GM19328 (cell line): ENCODE measurements around the gene MYH16.
"Not testable (repeated sequence)": the region's sequence is repeated elsewhere in the genome, so short reads cannot be mapped to it uniquely, and the experiment has no call there.

ENCODE experiments used
- ATAC-seq: cut with Tn5 transposase; IDR thresholded peaks from one replicate; pipeline ENCODE4 v1.9.1; 2021; ENCODE audit warnings: mild to moderate bottlenecking, moderate library complexity; ENCODE audit not compliant: unreplicated experiment

The MYH16 gene

DNA sequence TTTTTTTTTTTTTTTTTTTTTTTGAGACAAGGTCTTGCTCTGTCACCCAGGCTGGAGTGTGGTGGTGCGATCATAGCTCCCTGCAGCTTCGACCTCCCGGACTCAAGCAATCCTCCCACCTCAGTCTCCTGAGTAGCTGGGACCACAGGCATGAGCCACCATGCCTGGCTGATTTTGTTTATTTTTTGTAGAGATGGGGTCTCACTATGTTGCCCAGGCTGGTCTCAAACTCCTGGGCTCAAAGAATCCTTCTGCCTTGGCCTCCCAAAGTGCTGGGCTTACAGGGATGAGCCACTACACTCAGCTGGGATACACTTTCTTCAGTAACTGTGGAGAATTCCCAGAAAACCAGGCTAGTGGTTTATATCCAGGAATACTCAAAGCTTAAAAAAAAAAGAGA, 78.0 kb downstream of the MYH16 start:
- not testable (repeated sequence) for ATAC-seq

DNA sequence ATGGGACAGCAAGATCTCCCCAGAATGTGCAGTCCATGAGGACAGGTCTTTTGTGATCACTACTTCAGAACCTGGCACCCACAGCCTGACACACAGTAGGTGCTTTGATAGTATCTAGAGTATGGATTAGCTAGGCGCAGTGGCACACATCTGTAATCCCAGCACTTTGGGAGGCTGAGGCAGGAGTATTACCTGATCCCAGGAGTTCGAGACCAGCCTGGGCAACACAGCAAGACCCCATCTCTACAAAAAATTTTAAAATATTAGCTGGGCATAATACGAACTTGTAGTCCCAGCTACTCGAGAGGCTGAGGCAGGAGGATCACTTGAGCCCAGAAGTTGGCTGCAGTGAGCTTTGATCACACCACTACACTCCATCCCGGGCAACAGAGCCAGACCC, 79.6 kb downstream of the MYH16 start:
- no peak for ATAC-seq

DNA sequence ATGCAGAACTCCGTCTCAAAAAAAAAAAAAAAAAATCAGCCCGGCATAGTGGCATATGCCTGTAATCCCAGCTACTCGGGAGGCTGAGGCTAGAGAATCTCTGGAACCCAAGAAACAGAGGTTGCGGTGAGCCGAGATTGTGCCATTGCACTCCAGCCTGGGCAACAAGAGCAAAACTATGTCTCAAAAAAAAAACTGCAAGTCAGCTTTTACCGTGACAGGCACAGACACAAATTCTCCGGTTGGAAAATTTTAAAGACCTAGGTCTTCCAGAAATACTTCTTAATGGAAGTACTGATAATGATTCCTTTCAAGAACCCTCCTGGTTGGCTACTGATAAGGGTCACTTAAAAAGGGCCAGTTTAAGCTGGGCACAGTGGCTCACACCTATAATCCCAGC, 82.5 kb downstream of the MYH16 start:
- ATAC-seq = no peak

DNA sequence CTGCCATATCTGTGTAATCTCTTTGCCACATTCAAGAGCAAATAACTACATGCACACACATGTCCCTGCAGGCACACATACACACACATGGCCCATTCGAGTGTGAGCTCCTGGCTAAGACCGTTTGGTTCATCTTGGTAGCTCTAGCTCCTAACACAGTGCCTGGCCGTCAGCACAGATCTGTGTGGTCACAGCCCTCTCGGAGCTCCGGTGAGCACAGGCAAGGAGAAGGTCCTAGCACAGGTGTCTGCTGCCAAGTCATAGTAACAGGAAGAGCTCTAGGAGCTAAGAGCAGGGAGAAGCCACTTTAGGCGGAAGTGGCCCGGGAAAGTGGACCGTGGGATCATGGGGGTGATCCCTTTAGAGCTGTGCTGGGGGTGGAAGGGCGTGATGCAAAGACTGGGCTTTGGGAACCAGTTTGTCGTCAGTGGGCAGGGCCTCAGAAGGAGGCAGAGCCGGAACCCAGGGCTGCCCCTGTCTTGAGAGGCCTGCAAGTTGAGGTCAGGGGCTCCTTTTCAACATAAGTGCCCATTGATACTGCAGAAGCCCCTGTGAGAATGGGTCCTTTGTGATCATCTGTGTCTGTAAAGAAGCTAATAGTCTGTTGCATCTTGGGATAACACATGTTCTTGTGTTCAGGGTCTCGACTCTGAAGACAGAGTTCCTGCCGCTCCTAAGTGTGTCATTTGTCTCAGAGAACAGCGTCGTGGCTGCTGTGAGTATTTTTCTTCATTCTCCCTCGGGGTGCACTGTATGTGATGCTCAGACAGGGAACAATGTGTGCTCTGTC, 85.3 kb downstream of the MYH16 start:
- no peak for ATAC-seq

DNA sequence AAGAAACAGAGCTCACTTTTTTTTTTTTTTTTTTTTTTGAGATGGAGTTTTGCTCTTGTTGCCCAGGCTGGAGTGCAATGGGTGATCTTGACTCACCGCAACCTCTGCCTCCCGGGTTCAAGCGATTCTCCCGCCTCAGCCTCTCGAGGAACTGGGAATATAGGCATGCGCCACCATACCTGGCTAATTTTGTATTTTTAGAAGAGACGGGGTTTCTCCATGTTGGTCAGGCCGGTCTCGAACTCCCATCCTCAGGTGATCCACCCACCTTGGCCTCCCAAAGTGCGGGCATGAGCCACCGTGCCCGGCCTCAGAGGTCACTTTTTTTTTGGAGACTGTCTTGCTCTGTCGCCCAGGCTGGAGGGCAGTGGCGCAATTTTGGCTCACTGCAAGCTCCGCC, 85.9 kb downstream of the MYH16 start:
- ATAC-seq = not testable (repeated sequence)

DNA sequence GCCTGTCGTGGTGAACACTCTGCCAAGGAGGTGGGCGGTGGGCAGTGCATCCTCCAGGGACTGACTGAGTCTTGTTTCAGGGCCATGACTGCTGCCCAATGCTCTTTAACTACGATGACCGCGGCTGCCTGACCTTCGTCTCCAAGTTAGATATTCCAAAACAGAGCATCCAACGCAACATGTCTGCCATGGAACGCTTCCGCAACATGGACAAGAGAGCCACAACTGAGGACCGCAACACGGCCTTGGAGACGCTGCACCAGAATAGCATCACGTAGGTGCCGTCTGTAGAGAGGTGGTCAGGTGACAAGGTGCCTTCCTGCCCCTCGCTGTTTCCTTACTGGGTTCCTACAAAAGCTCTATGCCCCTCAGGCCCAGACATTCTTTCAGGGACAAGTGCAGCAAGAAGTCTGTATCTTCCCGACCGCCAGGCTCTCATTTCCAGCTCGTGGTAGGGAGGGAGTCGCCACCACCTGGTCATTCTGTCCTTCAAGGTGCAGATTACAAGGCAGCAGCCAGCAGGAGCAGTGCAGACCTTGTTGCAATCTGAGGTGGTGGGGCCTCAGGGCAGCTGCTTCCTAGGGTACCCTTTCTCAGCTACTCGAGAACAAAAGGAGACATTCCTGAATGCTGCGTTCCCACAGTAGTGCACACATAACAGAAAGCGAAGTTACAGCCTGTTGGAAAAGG, 87.0 kb downstream of the MYH16 start:
- ATAC-seq = no peak
